Occipital lobe (tissue), 2 donors: Measurements from ENCODE around the gene ARHGAP24. TPM values are rescaled to one million over a fixed set of nuclear protein-coding genes. Genes with fewer than 3 reads are reported as not detected.

Experiments used
- DNase-seq: peaks from one replicate; lab custom pipeline; 2025; lab: John Stamatoyannopoulos, UW
- total RNA-seq: library from RNA; depleted of rRNA; stranded (reverse); fragments of >200 nt; gene quantifications from one replicate; pipeline ENCODE4 v1.2.3, GENCODE V29; 2014

ARHGAP24 gene
- total RNA-seq, 1 donor from 2014 or later: 2.2 TPM

- no peak for DNase-seq
Measured at GRCh38 chr4:85577307-85577706, 102.4 kb downstream of the ARHGAP24 start.

DNA sequence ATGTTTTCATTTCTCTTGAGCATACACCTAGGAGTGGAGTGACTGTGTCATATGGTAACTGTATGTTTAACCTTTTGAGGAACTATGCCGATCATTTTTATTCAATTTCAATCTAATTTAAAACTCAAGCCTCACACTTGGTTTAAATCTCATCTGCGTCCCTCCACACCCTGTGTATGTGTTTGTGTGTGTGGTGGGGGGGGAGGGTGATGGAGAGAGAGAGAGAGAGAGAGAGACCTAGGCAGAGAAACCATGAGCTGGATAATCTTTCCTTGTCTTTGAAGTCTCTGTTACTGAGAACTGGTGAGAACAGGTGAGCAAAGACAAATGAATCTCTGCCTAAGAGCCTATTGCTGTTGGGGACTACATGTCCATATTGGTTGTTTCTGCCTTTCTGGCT, 105.0 kb downstream of the ARHGAP24 start:
- no peak for DNase-seq

- no peak for DNase-seq
Measured at GRCh38 chr4:85580489-85580888, 105.5 kb downstream of the ARHGAP24 start.

GRCh38 chr4:85587952-85588351, 113.0 kb downstream of the ARHGAP24 start:
- no peak for DNase-seq

DNA sequence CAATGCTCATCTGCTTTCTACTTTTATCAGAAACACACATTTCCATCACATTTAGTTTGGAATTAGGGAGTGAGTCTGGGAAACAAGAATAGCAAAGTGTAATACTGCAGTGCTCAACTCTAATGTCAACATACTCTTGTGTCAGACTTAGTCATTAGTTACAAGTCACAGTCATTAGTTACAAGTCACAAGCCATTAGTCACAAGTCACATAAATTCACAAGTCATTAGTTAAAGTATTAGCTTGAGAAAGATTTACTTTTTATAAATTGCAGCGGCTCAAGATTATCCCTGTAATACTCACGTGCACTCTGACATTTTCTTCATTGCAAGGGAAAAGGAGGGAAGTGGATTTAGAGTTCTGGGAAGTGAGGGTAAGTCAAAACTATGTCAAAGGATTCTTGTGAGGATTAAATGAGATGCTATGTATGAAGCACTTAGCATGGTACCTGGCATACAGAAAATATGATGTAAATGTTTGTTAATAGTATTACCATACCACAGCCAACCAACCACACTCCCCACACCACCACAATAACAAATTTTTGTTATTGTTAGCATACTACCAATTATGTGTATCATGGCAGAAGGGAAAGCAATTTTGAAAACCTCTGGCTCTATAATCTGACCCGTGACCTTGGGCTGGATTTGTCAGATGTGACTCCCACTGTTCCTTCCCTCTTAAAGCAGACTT, 116.6 kb downstream of the ARHGAP24 start:
- no peak for DNase-seq

DNA sequence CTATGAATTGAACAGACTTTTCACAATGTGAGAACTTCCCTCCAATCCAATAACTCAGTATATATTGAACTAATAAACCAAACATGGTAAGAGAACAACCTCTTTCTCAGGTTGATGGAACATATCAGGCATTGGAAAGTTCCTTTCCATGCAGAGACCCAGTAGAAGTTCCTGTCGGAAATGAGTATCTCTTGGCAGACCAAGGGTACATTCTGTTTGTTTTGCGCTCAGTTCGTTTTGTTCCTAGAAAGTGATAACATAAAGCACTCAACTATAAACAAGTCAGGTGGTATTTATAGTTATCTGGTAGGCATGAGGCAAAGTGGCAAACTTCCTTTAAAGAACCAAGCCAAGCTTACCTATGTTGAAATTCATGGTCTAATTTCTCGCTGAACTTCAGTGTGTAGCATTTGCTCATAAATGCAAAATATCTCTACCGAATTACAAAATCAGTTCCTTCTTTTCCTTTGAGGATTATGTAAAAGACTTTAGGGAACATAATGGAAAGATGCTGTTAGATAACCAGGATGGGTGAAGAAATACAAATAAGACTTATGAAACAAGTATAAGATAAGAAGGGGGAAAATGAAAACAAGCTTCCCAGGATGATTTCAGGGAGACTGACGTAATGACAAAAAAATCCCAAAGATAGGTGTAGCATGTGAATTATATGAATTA, 120.3 kb downstream of the ARHGAP24 start:
- DNase-seq: no peak

GRCh38 chr4:85595796-85596559, 121.0 kb downstream of the ARHGAP24 start:
- DNase-seq: no peak

DNA sequence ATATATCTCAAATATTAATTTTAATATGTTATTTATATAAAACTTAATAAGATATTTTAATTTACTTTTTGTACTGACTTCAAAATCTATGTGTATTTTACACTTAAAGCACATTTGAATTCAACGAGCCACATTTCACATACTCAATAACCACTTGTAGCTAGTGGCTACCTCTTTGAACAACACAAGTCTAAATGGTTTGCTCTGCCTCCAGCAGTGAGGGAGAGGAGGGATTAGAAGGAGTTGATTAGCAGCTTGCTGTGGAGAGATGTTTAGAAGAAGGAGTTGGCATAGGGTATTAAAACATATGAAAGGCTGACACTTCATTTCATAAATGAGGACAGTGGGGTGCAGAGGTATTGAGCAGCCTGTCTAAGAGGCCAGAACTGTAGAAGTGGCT, 124.0 kb downstream of the ARHGAP24 start:
- no peak for DNase-seq

GRCh38 chr4:85600501-85600900, 125.6 kb downstream of the ARHGAP24 start:
- no peak for DNase-seq

DNA sequence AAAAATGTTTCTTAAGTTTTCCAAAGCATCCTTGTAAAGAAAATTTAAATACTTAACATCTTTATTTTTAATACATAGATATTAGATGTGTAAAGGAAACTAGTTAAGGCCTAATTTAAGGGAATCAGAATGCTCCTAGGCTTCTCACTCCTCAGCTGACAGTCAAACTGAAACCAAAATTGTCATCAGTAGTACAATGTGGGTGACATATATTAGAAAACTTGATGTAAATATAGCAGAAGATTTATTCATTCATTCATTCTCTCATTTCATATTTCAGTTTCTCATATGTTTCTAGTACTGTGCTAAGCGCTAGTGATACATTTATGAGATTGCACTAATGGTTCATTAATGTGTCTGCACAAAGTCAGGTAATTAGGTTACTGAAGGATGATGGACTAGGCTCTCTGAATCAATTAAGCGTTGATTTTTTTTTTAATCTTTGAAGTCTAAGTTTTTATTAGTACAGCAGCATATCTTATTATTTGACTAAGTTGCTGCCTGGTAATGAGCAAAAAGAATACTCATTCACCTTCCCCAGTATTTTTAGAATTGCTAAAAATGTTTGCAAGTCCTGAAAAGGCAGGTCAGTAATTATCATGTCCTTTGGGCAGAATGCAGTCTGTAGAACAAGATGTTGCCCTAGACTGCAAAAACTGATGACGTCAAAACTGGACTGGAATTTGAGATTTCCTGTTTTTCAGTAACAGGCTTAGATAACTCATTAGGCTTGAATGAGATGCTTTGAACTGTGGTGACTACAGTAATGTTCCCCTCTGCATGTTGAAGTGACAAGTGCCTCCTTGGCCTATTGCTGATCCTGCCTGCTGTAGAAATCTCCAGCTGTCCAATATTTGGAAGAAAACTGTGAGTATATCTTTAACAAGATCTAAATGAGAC, 128.7 kb downstream of the ARHGAP24 start:
- no peak for DNase-seq

GRCh38 chr4:85606505-85606904, 131.6 kb downstream of the ARHGAP24 start:
- no peak for DNase-seq

GRCh38 chr4:85607624-85608023, 132.7 kb downstream of the ARHGAP24 start:
- no peak for DNase-seq

GRCh38 chr4:85610450-85610849, 135.5 kb downstream of the ARHGAP24 start:
- no peak for DNase-seq

DNA sequence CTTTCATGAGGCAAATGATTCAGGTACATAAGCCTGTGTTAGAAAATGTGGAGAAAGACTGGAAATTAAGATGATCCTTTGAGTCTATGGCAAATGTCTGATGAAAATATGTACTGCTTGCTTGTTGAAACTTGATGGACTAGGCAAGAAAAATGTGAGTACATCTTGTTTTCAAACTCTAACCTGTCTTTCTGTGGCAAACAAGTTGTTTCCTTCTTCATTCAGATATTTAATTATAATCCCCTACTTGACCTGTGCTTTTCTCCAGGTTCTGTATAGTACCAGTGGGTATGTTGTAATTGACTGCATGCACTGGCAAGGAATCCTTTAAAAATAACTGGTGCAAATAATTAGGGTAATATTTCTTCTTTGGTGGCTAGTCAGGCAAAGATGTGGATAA, 136.7 kb downstream of the ARHGAP24 start:
- no peak for DNase-seq

- no peak for DNase-seq
Measured at GRCh38 chr4:85613901-85614300, 139.0 kb downstream of the ARHGAP24 start.

DNA sequence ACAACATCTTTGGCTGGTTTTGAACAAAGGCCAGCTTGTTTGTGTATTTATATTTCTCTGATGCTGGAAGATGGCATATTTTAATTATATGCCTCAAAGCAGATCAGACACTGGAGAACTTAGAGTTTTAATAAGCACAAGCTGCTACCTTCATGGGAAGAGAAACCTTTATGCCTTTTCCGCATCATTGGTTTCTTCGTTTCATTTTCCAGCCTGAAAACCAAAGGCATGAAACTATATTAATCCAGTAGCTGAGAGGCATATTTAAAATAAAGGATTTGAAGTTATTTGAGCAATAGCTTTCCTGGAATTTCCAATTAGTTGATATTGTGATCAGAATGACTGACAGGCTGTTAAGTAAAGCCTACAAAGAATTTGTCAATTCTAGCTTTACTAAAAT, 141.0 kb downstream of the ARHGAP24 start:
- DNase-seq: no peak

DNA sequence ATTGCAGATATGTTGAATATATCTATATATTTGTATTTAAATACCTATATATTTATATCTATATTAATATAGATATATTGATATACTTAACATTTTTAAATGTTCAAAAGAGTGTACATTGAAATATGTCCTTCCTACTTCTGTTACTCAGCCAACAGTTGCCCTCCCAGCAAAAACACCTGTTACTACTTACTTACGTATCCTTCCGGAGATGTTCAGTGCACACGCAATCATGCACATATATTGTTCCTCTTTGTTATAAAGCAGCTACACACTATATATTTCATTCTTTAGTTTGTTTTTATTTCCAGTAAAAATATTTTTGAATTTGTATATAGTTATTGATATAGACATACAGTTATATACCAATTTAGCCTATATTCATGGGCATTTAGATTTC, 142.3 kb downstream of the ARHGAP24 start:
- no peak for DNase-seq

- DNase-seq: no peak
Measured at GRCh38 chr4:85632981-85633380, 158.0 kb downstream of the ARHGAP24 start.

DNA sequence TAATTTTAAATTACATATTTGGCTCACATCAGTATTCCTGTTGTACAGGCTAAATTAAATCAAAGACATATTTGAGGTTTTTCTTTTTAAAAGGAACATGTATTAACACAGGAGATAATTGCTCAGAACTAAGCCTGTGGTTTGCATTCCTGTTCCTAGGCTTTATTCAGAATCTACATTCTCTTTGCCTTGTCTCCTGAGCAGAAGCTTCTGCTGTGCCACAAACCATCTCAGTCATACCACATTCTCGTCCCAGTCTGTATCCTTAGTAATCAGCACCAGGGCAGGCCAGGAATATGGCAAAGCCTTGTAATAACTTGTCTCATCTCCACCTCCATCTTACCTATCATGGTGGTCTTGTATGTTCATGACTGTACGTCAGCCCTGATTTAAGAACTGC, 162.8 kb downstream of the ARHGAP24 start:
- DNase-seq: no peak

- DNase-seq: no peak
Measured at GRCh38 chr4:85639946-85640345, 165.0 kb downstream of the ARHGAP24 start.

- DNase-seq: no peak
Measured at GRCh38 chr4:85642356-85643100, 167.6 kb downstream of the ARHGAP24 start.
